Measurements from ENCODE around the gene RAD23A.

Gene RAD23A

GRCh38 chr19:12932392-12933286 is 13.0 kb upstream of the RAD23A start:
- Histone ChIP-seq H3K9ac (ENCODE audit: low read depth, low read length) (peak overlapping the region; percentile 94), H3K9me3 (ENCODE audit: control insufficient read depth, insufficient read depth, low read length) (no peaks in the 10 kb centered on the region), H3K36me3 (ENCODE audit: insufficient read depth, low read length) (peaks cover 8% of the 10 kb centered on the region), H3K4me1 (ENCODE audit: insufficient read depth, low read length) (no peaks in the 10 kb centered on the region)

DNA sequence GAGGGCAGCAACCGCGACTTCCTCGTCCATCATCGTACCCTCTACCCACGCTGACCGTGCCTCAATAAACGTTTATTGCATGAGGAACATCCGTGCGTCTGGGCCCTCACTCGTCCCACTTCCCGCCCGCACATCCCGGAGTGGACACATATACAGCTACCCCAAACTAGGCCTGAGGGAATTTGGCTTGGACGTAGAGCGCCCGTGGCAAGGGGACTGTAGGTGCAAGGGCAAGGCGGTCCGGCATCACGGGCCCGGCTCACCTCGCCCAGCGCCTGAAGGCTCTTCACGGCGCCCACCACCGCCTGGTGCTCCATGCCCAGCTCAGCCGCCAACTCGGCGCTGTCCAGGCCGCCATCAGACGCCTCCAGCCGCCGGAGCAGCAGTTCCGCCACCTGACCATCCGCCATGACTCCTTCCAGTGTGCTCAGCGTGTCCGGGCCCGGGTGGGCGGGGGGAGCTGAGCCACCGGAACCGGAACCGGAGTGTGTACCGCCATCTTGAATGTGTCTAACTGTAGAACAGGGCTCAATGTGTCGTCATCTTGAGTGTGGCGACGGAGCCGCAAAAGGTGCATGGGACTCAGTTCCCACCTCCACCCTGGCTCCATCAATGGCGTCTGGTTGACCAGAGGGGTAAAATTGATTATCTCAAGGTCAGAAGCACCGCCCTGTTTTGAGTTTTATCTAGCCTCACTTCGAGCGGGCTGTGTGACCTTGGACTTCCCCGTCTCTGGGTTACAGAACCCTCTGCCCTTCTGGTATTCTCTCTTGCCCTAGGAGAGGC is 12.2 kb upstream of the RAD23A start, which contains the start of gene FARSA:
FARSA (minus strand) TSS at position 425 of the 786 bp plus-strand sequence; CDS start at position 410, 15 bp downstream.
- no peaks in the 10 kb centered on the region for H3K4me1 ChIP-seq (ENCODE audit: insufficient read depth, low read length)

DNA sequence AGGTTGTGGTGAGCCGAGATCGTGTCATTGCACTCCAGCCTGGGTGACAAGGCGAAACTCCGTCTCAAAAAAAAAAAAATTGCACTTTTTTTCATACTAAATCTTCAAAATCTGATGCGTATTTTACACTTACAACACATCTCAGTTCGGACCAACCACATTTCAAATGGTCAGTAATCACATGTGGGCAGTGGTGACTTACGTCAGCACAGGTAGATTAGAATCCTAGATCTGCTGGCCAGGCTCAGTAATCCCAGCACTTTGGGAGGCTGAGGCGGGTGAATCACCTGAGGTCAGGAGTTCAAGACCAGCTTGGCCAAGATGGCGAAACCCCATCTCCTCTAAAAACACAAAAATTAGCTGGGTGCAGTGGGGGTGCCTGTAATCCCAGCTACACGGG is 10.6 kb upstream of the RAD23A start:
- peaks cover 4% of the 10 kb centered on the region; the same call in 1 of the 2 replicates for H3K4me1 ChIP-seq (ENCODE audit: insufficient read depth, low read length)
- H3K9ac ChIP-seq (ENCODE audit: low read depth, low read length): no peak overlapping the region
- H3K36me3 ChIP-seq (ENCODE audit: insufficient read depth, low read length): peaks cover 11% of the 10 kb centered on the region
- no peaks in the 10 kb centered on the region for H3K9me3 ChIP-seq (ENCODE audit: control insufficient read depth, insufficient read depth, low read length)

More for the DNA sequence above, 12.2 kb upstream of the RAD23A start, which contains the start of gene FARSA:
- H3K9ac ChIP-seq (ENCODE audit: low read depth, low read length): peak within 1 kb of the TSS; percentile 94
- no peaks in the 10 kb centered on the region for H3K9me3 ChIP-seq (ENCODE audit: control insufficient read depth, insufficient read depth, low read length)
- peaks cover 8% of the 10 kb centered on the region for H3K36me3 ChIP-seq (ENCODE audit: insufficient read depth, low read length)

GRCh38 chr19:12936582-12936981 is 9.1 kb upstream of the RAD23A start:
- Histone ChIP-seq H3K4me1 (ENCODE audit: insufficient read depth, low read length) (peaks cover 4% of the 10 kb centered on the region; the same call in 1 of the 2 replicates), H3K9ac (ENCODE audit: low read depth, low read length) (no peak overlapping the region), H3K9me3 (ENCODE audit: control insufficient read depth, insufficient read depth, low read length) (no peaks in the 10 kb centered on the region)

DNA sequence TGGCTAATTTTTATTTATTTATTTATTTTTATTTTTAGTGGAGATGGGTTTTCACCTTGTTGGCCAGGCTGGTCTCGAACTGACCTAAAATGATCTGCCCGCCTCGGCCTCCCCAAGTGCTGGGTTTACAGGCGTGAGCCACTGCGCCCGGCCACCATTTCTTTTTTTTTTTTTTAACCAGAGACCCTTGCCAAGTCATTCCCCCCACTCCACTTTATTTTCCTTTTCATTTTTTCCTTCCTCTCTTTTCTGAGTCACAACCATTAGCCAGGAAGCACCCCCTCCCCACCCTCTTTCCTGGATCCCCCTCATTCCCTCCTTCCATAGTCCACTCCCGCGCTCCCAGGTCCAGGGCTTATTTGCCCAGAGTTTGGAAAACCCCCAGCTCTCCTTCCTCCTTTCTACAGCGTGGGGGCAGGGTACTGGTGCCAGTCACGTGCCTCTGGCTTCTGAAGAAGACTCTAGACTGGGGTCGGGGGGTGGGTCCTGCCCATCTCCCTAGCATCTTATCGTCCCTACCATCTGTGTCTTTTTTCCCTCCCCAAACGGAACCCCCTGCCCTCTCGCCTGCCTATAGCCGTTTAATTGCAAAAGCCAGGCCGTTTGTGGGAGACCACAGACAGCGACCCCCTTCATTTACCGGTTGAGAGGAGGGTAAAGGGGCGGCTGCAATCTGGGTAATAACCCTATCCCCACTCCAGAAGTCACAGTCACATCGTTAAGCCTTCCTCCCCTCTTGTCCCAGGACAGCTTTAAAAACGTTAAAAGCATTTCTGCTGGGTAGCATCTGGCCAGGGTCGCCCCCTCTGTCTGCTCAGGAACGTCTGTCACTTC is 8.4 kb upstream of the RAD23A start:
- Histone ChIP-seq H3K36me3 (ENCODE audit: insufficient read depth, low read length) (peaks cover 26% of the 10 kb centered on the region), H3K9me3 (ENCODE audit: control insufficient read depth, insufficient read depth, low read length) (no peaks in the 10 kb centered on the region), H3K4me1 (ENCODE audit: insufficient read depth, low read length) (peaks cover 4% of the 10 kb centered on the region; the same call in 1 of the 2 replicates), H3K9ac (ENCODE audit: low read depth, low read length) (peak overlapping the region; percentile 63)

More at GRCh38 chr19:12936582-12936981, 9.1 kb upstream of the RAD23A start:
- H3K36me3 ChIP-seq (ENCODE audit: insufficient read depth, low read length): peaks cover 22% of the 10 kb centered on the region

DNA sequence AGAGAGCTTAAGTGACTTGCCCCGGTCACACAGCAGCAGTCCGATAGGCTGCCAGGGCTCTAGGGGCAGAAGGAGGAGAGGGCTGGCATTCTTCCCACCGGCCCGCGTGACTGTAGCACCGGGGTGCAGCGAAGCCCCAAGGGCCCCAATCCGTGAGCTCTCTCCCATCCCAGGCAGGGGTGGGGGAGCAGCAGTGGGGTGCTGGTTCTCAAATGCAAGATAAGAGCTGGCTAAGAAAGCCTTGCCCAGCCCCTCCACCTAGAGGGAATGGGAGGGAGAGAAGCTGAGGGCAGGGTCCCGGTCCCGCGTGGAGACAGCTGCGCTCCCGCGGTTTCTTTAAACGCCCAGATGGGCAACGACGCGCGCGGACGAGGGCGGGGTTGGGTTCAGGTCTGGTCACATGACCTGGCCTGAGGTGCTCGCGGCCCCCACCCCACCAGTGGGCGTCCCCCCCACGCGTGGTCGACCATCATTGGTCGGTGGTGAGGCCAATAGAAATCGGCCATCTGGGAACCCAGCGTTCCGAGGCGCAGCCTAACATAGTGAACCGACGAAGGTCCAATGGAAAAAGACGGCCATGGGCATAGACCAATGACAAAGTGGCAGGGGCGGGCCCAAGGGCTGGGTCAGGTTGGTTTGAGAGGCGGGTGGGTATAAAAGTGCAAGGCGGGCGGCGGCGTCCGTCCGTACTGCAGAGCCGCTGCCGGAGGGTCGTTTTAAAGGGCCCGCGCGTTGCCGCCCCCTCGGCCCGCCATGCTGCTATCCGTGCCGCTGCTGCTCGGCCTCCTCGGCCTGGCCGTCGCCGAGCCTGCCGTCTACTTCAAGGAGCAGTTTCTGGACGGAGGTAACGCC is 7.5 kb upstream of the RAD23A start, which contains the start of gene CALR:
CALR (plus strand) TSS at position 683 of the 852 bp plus-strand sequence; CDS start at position 754, 71 bp downstream.
- peaks cover 4% of the 10 kb centered on the region; the same call in 1 of the 2 replicates for H3K4me1 ChIP-seq (ENCODE audit: insufficient read depth, low read length)
- H3K36me3 ChIP-seq (ENCODE audit: insufficient read depth, low read length): peaks cover 32% of the 10 kb centered on the region
- peak within 1 kb of the TSS; percentile 92 for H3K9ac ChIP-seq (ENCODE audit: low read depth, low read length)
- no peaks in the 10 kb centered on the region for H3K9me3 ChIP-seq (ENCODE audit: control insufficient read depth, insufficient read depth, low read length)

DNA sequence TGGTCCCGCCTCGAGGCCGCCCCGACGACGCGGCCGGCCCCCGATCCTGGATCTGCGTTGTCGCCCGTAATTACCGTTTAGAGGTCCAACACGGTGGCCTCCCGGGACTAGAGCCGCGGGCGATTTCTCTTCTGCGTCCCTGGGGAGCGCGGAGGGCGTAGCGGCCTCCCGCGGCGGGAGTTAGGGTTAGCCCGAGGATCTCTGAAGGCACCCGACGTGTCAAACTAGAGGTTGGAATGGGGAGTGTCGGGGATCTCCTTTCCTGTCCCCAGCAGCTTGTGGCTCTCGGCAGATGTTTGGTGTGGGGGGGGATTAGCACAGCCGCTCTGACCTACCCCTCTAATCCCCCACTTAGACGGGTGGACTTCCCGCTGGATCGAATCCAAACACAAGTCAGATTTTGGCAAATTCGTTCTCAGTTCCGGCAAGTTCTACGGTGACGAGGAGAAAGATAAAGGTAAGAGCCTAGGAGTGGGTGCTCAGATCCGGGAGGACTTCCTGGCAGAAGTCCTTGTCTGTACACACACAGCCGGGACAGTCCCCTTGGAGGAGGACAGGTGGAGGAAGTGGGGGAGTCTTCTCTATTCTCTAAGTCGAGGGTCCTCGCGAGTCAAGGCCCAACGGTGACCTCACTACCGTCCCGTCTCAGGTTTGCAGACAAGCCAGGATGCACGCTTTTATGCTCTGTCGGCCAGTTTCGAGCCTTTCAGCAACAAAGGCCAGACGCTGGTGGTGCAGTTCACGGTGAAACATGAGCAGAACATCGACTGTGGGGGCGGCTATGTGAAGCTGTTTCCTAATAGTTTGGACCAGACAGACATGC is 6.7 kb upstream of the RAD23A start:
- peaks cover 34% of the 10 kb centered on the region for H3K36me3 ChIP-seq (ENCODE audit: insufficient read depth, low read length)
- H3K9ac ChIP-seq (ENCODE audit: low read depth, low read length): peak overlapping the region; percentile 92
- H3K4me1 ChIP-seq (ENCODE audit: insufficient read depth, low read length): peaks cover 4% of the 10 kb centered on the region; the same call in 1 of the 2 replicates
- H3K9me3 ChIP-seq (ENCODE audit: control insufficient read depth, insufficient read depth, low read length): no peaks in the 10 kb centered on the region

DNA sequence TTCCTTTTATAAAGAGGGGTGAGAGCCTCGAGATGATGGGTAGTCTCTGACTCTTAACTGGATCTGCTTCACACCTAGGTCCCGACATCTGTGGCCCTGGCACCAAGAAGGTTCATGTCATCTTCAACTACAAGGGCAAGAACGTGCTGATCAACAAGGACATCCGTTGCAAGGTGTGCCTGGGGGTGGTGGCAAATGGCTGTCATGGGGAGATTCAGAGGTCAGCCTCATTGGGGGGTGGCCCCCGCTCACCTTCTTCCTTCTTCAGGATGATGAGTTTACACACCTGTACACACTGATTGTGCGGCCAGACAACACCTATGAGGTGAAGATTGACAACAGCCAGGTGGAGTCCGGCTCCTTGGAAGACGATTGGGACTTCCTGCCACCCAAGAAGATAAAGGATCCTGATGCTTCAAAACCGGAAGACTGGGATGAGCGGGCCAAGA is 5.7 kb upstream of the RAD23A start:
- Histone ChIP-seq H3K9me3 (ENCODE audit: control insufficient read depth, insufficient read depth, low read length) (no peaks in the 10 kb centered on the region), H3K9ac (ENCODE audit: low read depth, low read length) (peak overlapping the region; percentile 92), H3K36me3 (ENCODE audit: insufficient read depth, low read length) (peaks cover 34% of the 10 kb centered on the region), H3K4me1 (ENCODE audit: insufficient read depth, low read length) (peaks cover 4% of the 10 kb centered on the region; the same call in 1 of the 2 replicates)

DNA sequence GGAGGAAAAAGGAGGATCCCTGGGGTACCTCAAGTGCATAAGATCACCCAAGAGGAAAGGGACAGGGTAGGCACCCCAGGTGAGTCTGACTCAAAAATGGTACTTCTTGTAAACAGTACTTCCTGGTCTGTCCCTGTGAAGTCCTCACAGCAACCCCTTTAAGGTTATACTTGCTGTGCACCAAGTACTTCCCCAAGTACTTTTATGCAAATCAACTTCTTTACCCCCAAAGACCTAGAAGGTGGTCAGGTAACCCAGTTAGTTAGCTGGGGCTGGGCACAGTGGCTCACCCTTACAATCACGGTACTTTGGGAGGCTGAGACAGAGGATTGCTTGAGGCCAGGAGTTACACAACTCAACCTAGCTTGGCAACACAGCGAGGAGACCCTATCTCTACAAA is 4.8 kb upstream of the RAD23A start:
- no peaks in the 10 kb centered on the region for H3K9me3 ChIP-seq (ENCODE audit: control insufficient read depth, insufficient read depth, low read length)
- peaks cover 4% of the 10 kb centered on the region; the same call in 1 of the 2 replicates for H3K4me1 ChIP-seq (ENCODE audit: insufficient read depth, low read length)
- no peak overlapping the region for H3K9ac ChIP-seq (ENCODE audit: low read depth, low read length)
- H3K36me3 ChIP-seq (ENCODE audit: insufficient read depth, low read length): peaks cover 34% of the 10 kb centered on the region

DNA sequence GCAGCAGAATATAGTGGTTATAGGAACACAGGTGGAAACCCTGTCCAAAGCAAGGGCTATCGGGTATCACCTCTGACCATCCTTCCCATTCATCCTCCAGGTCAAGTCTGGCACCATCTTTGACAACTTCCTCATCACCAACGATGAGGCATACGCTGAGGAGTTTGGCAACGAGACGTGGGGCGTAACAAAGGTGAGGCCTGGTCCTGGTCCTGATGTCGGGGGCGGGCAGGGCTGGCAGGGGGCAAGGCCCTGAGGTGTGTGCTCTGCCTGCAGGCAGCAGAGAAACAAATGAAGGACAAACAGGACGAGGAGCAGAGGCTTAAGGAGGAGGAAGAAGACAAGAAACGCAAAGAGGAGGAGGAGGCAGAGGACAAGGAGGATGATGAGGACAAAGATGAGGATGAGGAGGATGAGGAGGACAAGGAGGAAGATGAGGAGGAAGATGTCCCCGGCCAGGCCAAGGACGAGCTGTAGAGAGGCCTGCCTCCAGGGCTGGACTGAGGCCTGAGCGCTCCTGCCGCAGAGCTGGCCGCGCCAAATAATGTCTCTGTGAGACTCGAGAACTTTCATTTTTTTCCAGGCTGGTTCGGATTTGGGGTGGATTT is 2.1 kb upstream of the RAD23A start:
- no peaks in the 10 kb centered on the region for H3K9me3 ChIP-seq (ENCODE audit: control insufficient read depth, insufficient read depth, low read length)
- H3K36me3 ChIP-seq (ENCODE audit: insufficient read depth, low read length): peaks cover 40% of the 10 kb centered on the region
- peaks cover 4% of the 10 kb centered on the region; the same call in 1 of the 2 replicates for H3K4me1 ChIP-seq (ENCODE audit: insufficient read depth, low read length)
- no peak overlapping the region for H3K9ac ChIP-seq (ENCODE audit: low read depth, low read length)

GRCh38 chr19:12944104-12944674 is 1.5 kb upstream of the RAD23A start:
- Histone ChIP-seq H3K36me3 (ENCODE audit: insufficient read depth, low read length) (peaks cover 40% of the 10 kb centered on the region), H3K4me1 (ENCODE audit: insufficient read depth, low read length) (peaks cover 4% of the 10 kb centered on the region; the same call in 1 of the 2 replicates), H3K9ac (ENCODE audit: low read depth, low read length) (no peak overlapping the region), H3K9me3 (ENCODE audit: control insufficient read depth, insufficient read depth, low read length) (no peaks in the 10 kb centered on the region)

All from ES-I3 (cell line).